IMR-90 (cell line): Measurements from ENCODE around the gene CLCF1. TPM values are rescaled to one million over a fixed set of nuclear protein-coding genes. Genes with fewer than 3 reads are reported as not detected.

Source experiments
- ATAC-seq: fragments of 200-7000 bp; cut with Tn5 transposase; 2 replicates; pipeline ENCODE4 v1.9.1; 2020; ENCODE audit warnings: low read depth, mild to moderate bottlenecking, moderate library complexity
- BruUV-seq: library from RNA; stranded (reverse); fragments of 400-500 nt; replicated peaks from 2 replicates; lab custom pipeline; 2021; lab: Mats Ljungman, UMichigan
- CTCF ChIA-PET: fragments of 300-600 bp; formaldehyde crosslinking; extraction: SDS; loops from one replicate; lab custom pipeline; 2021; ENCODE audit warnings: antibody characterized with exemption; lab: Yijun Ruan, JAX
- POLR2A ChIA-PET: fragments of 300-600 bp; sonication (Branson Sonifier 250); formaldehyde crosslinking; loops from one replicate; lab custom pipeline; 2022; ENCODE audit warnings: antibody characterized with exemption; ENCODE audit not compliant: unreplicated experiment; lab: Charles Lee
- DNase-seq: peaks from one replicate; pipeline ENCODE4 v3.0.0; 2013
- H2AFZ ChIP-seq: replicated peaks from 2 replicates; pipeline ENCODE3; 2013; ENCODE audit warnings: low read length, mild to moderate bottlenecking; ENCODE audit not compliant: poor library complexity
- H2AK5ac ChIP-seq: 2 replicates; pipeline ENCODE4 v1.6.1; 2013; ENCODE audit warnings: low read depth, low read length, inconsistent platforms
- H2AK9ac ChIP-seq: replicated peaks from 2 replicates; pipeline ENCODE3; 2013; ENCODE audit warnings: mild to moderate bottlenecking, low read depth, low read length, moderate library complexity; ENCODE audit not compliant: poor library complexity
- H2BK120ac ChIP-seq: 2 replicates; pipeline ENCODE4 v1.6.1; 2013; ENCODE audit warnings: low read depth, low read length, inconsistent platforms
- H2BK15ac ChIP-seq: 3 replicates; pipeline ENCODE4 v1.6.1; 2013; ENCODE audit warnings: low read depth, low read length, inconsistent platforms
- H2BK20ac ChIP-seq: 2 replicates; pipeline ENCODE4 v1.6.1; 2013; ENCODE audit warnings: low read depth, mild to moderate bottlenecking, inconsistent platforms, low read length, moderate library complexity
- H2BK5ac ChIP-seq: 2 replicates; pipeline ENCODE4 v1.6.1; 2013; ENCODE audit warnings: mild to moderate bottlenecking, low read depth, low read length, inconsistent platforms; ENCODE audit not compliant: poor library complexity, severe bottlenecking
- H3K14ac ChIP-seq: replicated peaks from 2 replicates; pipeline ENCODE4 v1.6.1; 2013; ENCODE audit warnings: low read depth, low read length, inconsistent platforms
- H3K18ac ChIP-seq: 2 replicates; pipeline ENCODE4 v1.6.1; 2013; ENCODE audit warnings: low read depth, low read length, control low read depth
- H3K23ac ChIP-seq: 2 replicates; pipeline ENCODE4 v1.6.1; 2013; ENCODE audit warnings: low read depth, low read length, inconsistent platforms
- H3K27ac ChIP-seq: 2 replicates; pipeline ENCODE4 v1.5.1; 2013; ENCODE audit warnings: mild to moderate bottlenecking, control low read depth, low read length; ENCODE audit not compliant: insufficient read depth
- H3K27me3 ChIP-seq: 2 replicates; pipeline ENCODE4 v1.6.1; 2013; ENCODE audit warnings: low read length; ENCODE audit not compliant: control insufficient read depth, insufficient read depth
- H3K36me3 ChIP-seq: 2 replicates; pipeline ENCODE4 v1.6.1; 2013; ENCODE audit warnings: low read length, mixed read lengths; ENCODE audit not compliant: control insufficient read depth, insufficient read depth
- H3K4ac ChIP-seq: 2 replicates; pipeline ENCODE4 v1.6.1; 2013; ENCODE audit warnings: low read depth, low read length, inconsistent platforms
- H3K4me1 ChIP-seq: 2 replicates; pipeline ENCODE4 v1.6.1; 2013; ENCODE audit warnings: low read length, mixed read lengths; ENCODE audit not compliant: control insufficient read depth, insufficient read depth
- H3K4me2 ChIP-seq: 2 replicates; pipeline ENCODE4 v1.6.1; 2013; ENCODE audit warnings: low read depth, mild to moderate bottlenecking, control low read depth, low read length, moderate library complexity
- H3K4me3 ChIP-seq: 2 replicates; pipeline ENCODE4 v1.5.1; 2013; ENCODE audit warnings: low read depth, mild to moderate bottlenecking, control low read depth, low read length, moderate library complexity; ENCODE audit not compliant: insufficient read depth
- H3K56ac ChIP-seq: 2 replicates; pipeline ENCODE4 v1.6.1; 2013; ENCODE audit warnings: low read length, inconsistent platforms; ENCODE audit not compliant: insufficient read depth; ENCODE audit errors: extremely low read depth
- H3K79me1 ChIP-seq, 2 experiments: 2 replicates each; pipeline ENCODE4 v1.6.1; 2013; ENCODE audit warnings: low read length in 2 of 2, inconsistent platforms in 1 of 2, low read depth in 1 of 2
- H3K9ac ChIP-seq: 2 replicates; pipeline ENCODE4 v1.6.1; 2013; ENCODE audit warnings: low read depth, low read length, control low read depth
- H3K9me1 ChIP-seq: 2 replicates; pipeline ENCODE4 v1.6.1; 2013; ENCODE audit warnings: low read length, inconsistent platforms; ENCODE audit not compliant: insufficient read depth
- H3K9me3 ChIP-seq: 2 replicates; pipeline ENCODE4 v1.6.1; 2013; ENCODE audit warnings: low read length; ENCODE audit not compliant: control insufficient read depth, insufficient read depth
- H4K20me1 ChIP-seq: 2 replicates; pipeline ENCODE4 v1.6.1; 2013; ENCODE audit warnings: low read length, inconsistent platforms; ENCODE audit not compliant: insufficient read depth
- H4K5ac ChIP-seq: 2 replicates; pipeline ENCODE4 v1.6.1; 2013; ENCODE audit warnings: mild to moderate bottlenecking, low read depth, low read length, control low read depth
- H4K8ac ChIP-seq, 2 experiments: 2 replicates each; pipeline ENCODE4 v1.6.1; 2013; ENCODE audit warnings: low read depth in 2 of 2, low read length in 2 of 2, control low read depth in 1 of 2, inconsistent platforms in 1 of 2
- H4K91ac ChIP-seq: 2 replicates; pipeline ENCODE4 v1.6.1; 2013; ENCODE audit warnings: low read depth, low read length, inconsistent platforms; ENCODE audit not compliant: insufficient read depth
- BHLHE40 ChIP-seq: fragments of 150-350 bp; IDR thresholded peaks from 2 replicates; pipeline ENCODE4 v1.6.1; 2016; ENCODE audit warnings: mild to moderate bottlenecking, low read depth, low read length
- CHD1 ChIP-seq: IDR thresholded peaks from 2 replicates; pipeline ENCODE4 v1.6.1; 2012; ENCODE audit warnings: low read depth, low read length, improper control_type of control experiment
- MXI1 ChIP-seq: IDR thresholded peaks from 2 replicates; pipeline ENCODE4 v1.6.1; 2012; ENCODE audit warnings: low read depth, mild to moderate bottlenecking, low read length, moderate library complexity, borderline replicate concordance
- POLR2A ChIP-seq: IDR thresholded peaks from 2 replicates; pipeline ENCODE4 v1.6.1; 2012; ENCODE audit warnings: mild to moderate bottlenecking, low read depth, low read length
- RAD21 ChIP-seq: IDR thresholded peaks from 2 replicates; pipeline ENCODE4 v1.6.1; 2012; ENCODE audit warnings: low read length, improper control_type of control experiment
- WGBS, 2 experiments: methylation state at CpG; one replicate each; pipeline versions ENCODE4 v1.1.5 to v1.1.7; 2013; ENCODE audit warnings: missing lambda C conversion rate in 2 of 2; ENCODE audit not compliant: insufficient read length in 1 of 2; ENCODE audit errors: extremely low coverage in 2 of 2; 5-methylcytosine and 5-hydroxymethylcytosine counted together
- dilution Hi-C: fragments of 300-500 bp; cut with HindIII; formaldehyde crosslinking; loops from one replicate; pipeline ENCODE4 v1.14.3; 2018; ENCODE audit warnings: low sequenced_read_pairs; ENCODE audit not compliant: unreplicated experiment
- in situ Hi-C: fragments of 300-500 bp; cut with MboI; formaldehyde crosslinking; loops from 3 replicates; pipeline ENCODE4 v1.14.3; 2019; ENCODE audit warnings: low sequenced_read_pairs, inconsistent platforms, mixed read lengths
- intact Hi-C: fragments of 100-400 bp; cut with micrococcal nuclease; formaldehyde crosslinking; loops from 2 replicates; pipeline ENCODE4 v1.10.0; 2022
- polyA plus RNA-seq, 3 experiments: library from polyadenylated mRNA; depleted of rRNA; stranded (reverse); fragments of >200 nt; gene quantifications; 2 replicates each; pipeline ENCODE4 v1.2.3, GENCODE V29; 2012; ENCODE audit warnings: low replicate concordance in 1 of 3
- total RNA-seq: library from RNA; depleted of rRNA; stranded (reverse); fragments of >200 nt; gene quantifications from 2 replicates; pipeline ENCODE4 v1.2.3, GENCODE V29; 2012
- TF ChIP-seq, protein P1 (sequence below): fragments of 150-350 bp; IDR thresholded peaks from 2 replicates; pipeline ENCODE4 v1.6.1; 2017; ENCODE audit warnings: mild to moderate bottlenecking, antibody characterized with exemption, low read length, low read depth

Gene CLCF1
- total and polyA plus RNA-seq, 2 of the 4 experiments (the other 2 are of a cell fraction), result 5.6 to 27.8 TPM

DNA sequence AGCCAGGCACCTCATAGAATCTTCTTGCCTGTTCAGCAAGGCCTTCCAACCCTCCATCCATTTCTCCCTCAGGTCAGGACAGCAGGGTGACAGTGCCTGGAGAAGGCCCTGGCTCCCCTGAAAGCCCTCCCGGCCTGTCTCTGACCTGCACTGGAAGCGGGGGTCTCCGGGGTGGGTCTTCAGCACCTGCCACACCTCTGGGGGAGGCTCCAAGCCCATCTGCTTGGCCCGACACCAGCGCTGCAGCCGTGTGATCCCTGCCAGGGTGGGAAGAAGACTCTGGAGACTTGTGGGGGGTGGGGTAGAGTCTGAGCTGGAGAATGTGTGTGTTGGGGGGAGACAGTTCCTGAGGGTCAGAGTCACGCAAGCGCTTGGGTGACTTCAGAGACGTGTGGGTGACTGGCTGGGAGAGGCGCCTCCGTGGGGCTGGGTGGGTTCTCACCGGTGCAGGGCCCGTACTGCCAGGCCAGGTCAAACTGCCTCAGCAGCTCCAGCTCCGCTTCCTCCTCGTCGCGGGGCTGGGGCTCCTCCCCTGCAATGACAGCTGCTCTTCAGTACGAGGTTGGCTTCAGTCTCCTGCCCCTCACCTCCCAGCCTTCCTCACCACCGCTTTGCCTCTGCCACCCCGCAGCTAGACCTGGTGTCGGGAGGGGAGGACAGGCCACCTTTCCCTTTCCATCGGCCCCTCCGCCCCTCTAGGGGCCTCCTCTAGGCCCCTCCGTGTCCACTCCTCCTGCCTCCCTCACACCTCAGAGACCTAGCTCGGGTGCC, 20.7 kb downstream of the CLCF1 start:
- Histone ChIP-seq H3K4me2 (peak overlapping the region; percentile 88), H3K23ac (peak overlapping the region; percentile 97), H3K4me3 (peak overlapping the region; percentile 53), H3K9ac (peak overlapping the region; percentile 94), H3K79me1 (peaks cover 7 to 49% of the 10 kb centered on the region in 2 experiments; a peak in 3 of 4 replicates), H2AK5ac (peak overlapping the region; percentile 99), H2BK5ac (peak overlapping the region; percentile 92), H3K9me3 (no peaks in the 10 kb centered on the region), H2BK120ac (peak overlapping the region; percentile 85), H3K27me3 (no peaks in the 10 kb centered on the region), H3K14ac (peak overlapping the region; percentile 95), H3K4me1 (peaks cover 37% of the 10 kb centered on the region), H3K27ac (peak overlapping the region; percentile 90), H3K36me3 (peaks cover 3% of the 10 kb centered on the region; the same call in 1 of the 2 replicates), H4K20me1 (peaks cover 6% of the 10 kb centered on the region), H3K4ac (peak overlapping the region; percentile 97), H4K5ac (peak overlapping the region; percentile 13), H4K8ac (peak overlapping the region; percentile 52 to 86), H3K56ac (peak overlapping the region; percentile 95), H2BK20ac (no peak overlapping the region), H3K9me1 (peaks cover 16% of the 10 kb centered on the region), H4K91ac (peak overlapping the region; percentile 92), H2AK9ac (peak overlapping the region; percentile 99), H2BK15ac (peak overlapping the region; percentile 89; the same call in 2 of the 3 replicates), H2AFZ (peak overlapping the region; percentile 93), H3K18ac (peak overlapping the region; percentile 13)
- POLR2A ChIA-PET, result interaction anchor here (0.6 to 1.5 kb wide), 5 partner anchors 17 to 86 kb away, joined by 3 to 21 read pairs (median 9); partner anchors contain the start of gene GRK2
- BruUV-seq, result TSS peak; percentile 78
- TF ChIP-seq POLR2A, result peak; percentile 79
- no peak for TF ChIP-seq RAD21
- TF ChIP-seq, protein P1, sequence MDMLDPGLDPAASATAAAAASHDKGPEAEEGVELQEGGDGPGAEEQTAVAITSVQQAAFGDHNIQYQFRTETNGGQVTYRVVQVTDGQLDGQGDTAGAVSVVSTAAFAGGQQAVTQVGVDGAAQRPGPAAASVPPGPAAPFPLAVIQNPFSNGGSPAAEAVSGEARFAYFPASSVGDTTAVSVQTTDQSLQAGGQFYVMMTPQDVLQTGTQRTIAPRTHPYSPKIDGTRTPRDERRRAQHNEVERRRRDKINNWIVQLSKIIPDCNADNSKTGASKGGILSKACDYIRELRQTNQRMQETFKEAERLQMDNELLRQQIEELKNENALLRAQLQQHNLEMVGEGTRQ, result no peak
- TF ChIP-seq CHD1, result no peak
- TF ChIP-seq BHLHE40, result no peak
- no peak for TF ChIP-seq MXI1
- dilution Hi-C loops, result no loop called here
- WGBS, 2 experiments, result 12% methylated on average over 16 of the region's 25 CpGs; no CpG with 5 or more reads in 1 of the 2 experiments
- in situ Hi-C loops, result no loop called here
- no peak for DNase-seq
- CTCF ChIA-PET, result interaction anchor here (2.2 to 10.1 kb wide), 2 partner anchors 18 to 27 kb away, joined by 11 to 128 read pairs; no protein-coding TSS in a partner anchor
- intact Hi-C loops, result no loop called here
- no peak; the same call in 1 of the 2 replicates for ATAC-seq
